IMR-90 (cell line): Measurements from ENCODE around the gene SLC35F3. TPM values are rescaled to one million over a fixed set of nuclear protein-coding genes. Genes with fewer than 3 reads are reported as not detected.

Source experiments
- ATAC-seq: fragments of 200-7000 bp; cut with Tn5 transposase; 2 replicates; pipeline ENCODE4 v1.9.1; 2020; ENCODE audit warnings: low read depth, mild to moderate bottlenecking, moderate library complexity
- BruUV-seq: library from RNA; stranded (reverse); fragments of 400-500 nt; replicated peaks from 2 replicates; lab custom pipeline; 2021; lab: Mats Ljungman, UMichigan
- CTCF ChIA-PET: fragments of 300-600 bp; formaldehyde crosslinking; extraction: SDS; loops from one replicate; lab custom pipeline; 2021; ENCODE audit warnings: antibody characterized with exemption; lab: Yijun Ruan, JAX
- POLR2A ChIA-PET: fragments of 300-600 bp; sonication (Branson Sonifier 250); formaldehyde crosslinking; loops from one replicate; lab custom pipeline; 2022; ENCODE audit warnings: antibody characterized with exemption; ENCODE audit not compliant: unreplicated experiment; lab: Charles Lee
- DNase-seq: peaks from one replicate; pipeline ENCODE4 v3.0.0; 2013
- H2AFZ ChIP-seq: replicated peaks from 2 replicates; pipeline ENCODE3; 2013; ENCODE audit warnings: low read length, mild to moderate bottlenecking; ENCODE audit not compliant: poor library complexity
- H2AK5ac ChIP-seq: 2 replicates; pipeline ENCODE4 v1.6.1; 2013; ENCODE audit warnings: low read depth, low read length, inconsistent platforms
- H2AK9ac ChIP-seq: replicated peaks from 2 replicates; pipeline ENCODE3; 2013; ENCODE audit warnings: mild to moderate bottlenecking, low read depth, low read length, moderate library complexity; ENCODE audit not compliant: poor library complexity
- H2BK120ac ChIP-seq: 2 replicates; pipeline ENCODE4 v1.6.1; 2013; ENCODE audit warnings: low read depth, low read length, inconsistent platforms
- H2BK15ac ChIP-seq: 3 replicates; pipeline ENCODE4 v1.6.1; 2013; ENCODE audit warnings: low read depth, low read length, inconsistent platforms
- H2BK20ac ChIP-seq: 2 replicates; pipeline ENCODE4 v1.6.1; 2013; ENCODE audit warnings: low read depth, mild to moderate bottlenecking, inconsistent platforms, low read length, moderate library complexity
- H2BK5ac ChIP-seq: 2 replicates; pipeline ENCODE4 v1.6.1; 2013; ENCODE audit warnings: mild to moderate bottlenecking, low read depth, low read length, inconsistent platforms; ENCODE audit not compliant: poor library complexity, severe bottlenecking
- H3K14ac ChIP-seq: replicated peaks from 2 replicates; pipeline ENCODE4 v1.6.1; 2013; ENCODE audit warnings: low read depth, low read length, inconsistent platforms
- H3K18ac ChIP-seq: 2 replicates; pipeline ENCODE4 v1.6.1; 2013; ENCODE audit warnings: low read depth, low read length, control low read depth
- H3K23ac ChIP-seq: 2 replicates; pipeline ENCODE4 v1.6.1; 2013; ENCODE audit warnings: low read depth, low read length, inconsistent platforms
- H3K27ac ChIP-seq: 2 replicates; pipeline ENCODE4 v1.5.1; 2013; ENCODE audit warnings: mild to moderate bottlenecking, control low read depth, low read length; ENCODE audit not compliant: insufficient read depth
- H3K27me3 ChIP-seq: 2 replicates; pipeline ENCODE4 v1.6.1; 2013; ENCODE audit warnings: low read length; ENCODE audit not compliant: control insufficient read depth, insufficient read depth
- H3K36me3 ChIP-seq: 2 replicates; pipeline ENCODE4 v1.6.1; 2013; ENCODE audit warnings: low read length, mixed read lengths; ENCODE audit not compliant: control insufficient read depth, insufficient read depth
- H3K4ac ChIP-seq: 2 replicates; pipeline ENCODE4 v1.6.1; 2013; ENCODE audit warnings: low read depth, low read length, inconsistent platforms
- H3K4me1 ChIP-seq: 2 replicates; pipeline ENCODE4 v1.6.1; 2013; ENCODE audit warnings: low read length, mixed read lengths; ENCODE audit not compliant: control insufficient read depth, insufficient read depth
- H3K4me2 ChIP-seq: 2 replicates; pipeline ENCODE4 v1.6.1; 2013; ENCODE audit warnings: low read depth, mild to moderate bottlenecking, control low read depth, low read length, moderate library complexity
- H3K4me3 ChIP-seq: 2 replicates; pipeline ENCODE4 v1.5.1; 2013; ENCODE audit warnings: low read depth, mild to moderate bottlenecking, control low read depth, low read length, moderate library complexity; ENCODE audit not compliant: insufficient read depth
- H3K56ac ChIP-seq: 2 replicates; pipeline ENCODE4 v1.6.1; 2013; ENCODE audit warnings: low read length, inconsistent platforms; ENCODE audit not compliant: insufficient read depth; ENCODE audit errors: extremely low read depth
- H3K79me1 ChIP-seq, 2 experiments: 2 replicates each; pipeline ENCODE4 v1.6.1; 2013; ENCODE audit warnings: low read length in 2 of 2, inconsistent platforms in 1 of 2, low read depth in 1 of 2
- H3K9ac ChIP-seq: 2 replicates; pipeline ENCODE4 v1.6.1; 2013; ENCODE audit warnings: low read depth, low read length, control low read depth
- H3K9me1 ChIP-seq: 2 replicates; pipeline ENCODE4 v1.6.1; 2013; ENCODE audit warnings: low read length, inconsistent platforms; ENCODE audit not compliant: insufficient read depth
- H3K9me3 ChIP-seq: 2 replicates; pipeline ENCODE4 v1.6.1; 2013; ENCODE audit warnings: low read length; ENCODE audit not compliant: control insufficient read depth, insufficient read depth
- H4K20me1 ChIP-seq: 2 replicates; pipeline ENCODE4 v1.6.1; 2013; ENCODE audit warnings: low read length, inconsistent platforms; ENCODE audit not compliant: insufficient read depth
- H4K5ac ChIP-seq: 2 replicates; pipeline ENCODE4 v1.6.1; 2013; ENCODE audit warnings: mild to moderate bottlenecking, low read depth, low read length, control low read depth
- H4K8ac ChIP-seq, 2 experiments: 2 replicates each; pipeline ENCODE4 v1.6.1; 2013; ENCODE audit warnings: low read depth in 2 of 2, low read length in 2 of 2, control low read depth in 1 of 2, inconsistent platforms in 1 of 2
- H4K91ac ChIP-seq: 2 replicates; pipeline ENCODE4 v1.6.1; 2013; ENCODE audit warnings: low read depth, low read length, inconsistent platforms; ENCODE audit not compliant: insufficient read depth
- CEBPB ChIP-seq: IDR thresholded peaks from 2 replicates; pipeline ENCODE4 v1.6.1; 2012; ENCODE audit warnings: low read depth, low read length, improper control_type of control experiment
- CHD1 ChIP-seq: IDR thresholded peaks from 2 replicates; pipeline ENCODE4 v1.6.1; 2012; ENCODE audit warnings: low read depth, low read length, improper control_type of control experiment
- CTCF ChIP-seq: conservative IDR thresholded peaks from 2 replicates; pipeline ENCODE4 v1.5.1; 2012; ENCODE audit warnings: mild to moderate bottlenecking, low read depth, low read length, improper control_type of control experiment
- ELK1 ChIP-seq: fragments of 150-350 bp; IDR thresholded peaks from 2 replicates; pipeline ENCODE4 v1.6.1; 2016; ENCODE audit warnings: low read depth, mild to moderate bottlenecking, low read length, moderate library complexity, borderline replicate concordance
- FOS ChIP-seq: fragments of 150-350 bp; IDR thresholded peaks from 2 replicates; pipeline ENCODE4 v1.6.1; 2016; ENCODE audit warnings: low read depth, low read length
- MAFK ChIP-seq: IDR thresholded peaks from 2 replicates; pipeline ENCODE4 v1.6.1; 2012; ENCODE audit warnings: low read depth, low read length, improper control_type of control experiment
- NFE2L2 ChIP-seq: fragments of 150-350 bp; IDR thresholded peaks from 2 replicates; pipeline ENCODE4 v1.6.1; 2016; ENCODE audit warnings: low read depth, mild to moderate bottlenecking, low read length
- POLR2A ChIP-seq: IDR thresholded peaks from 2 replicates; pipeline ENCODE4 v1.6.1; 2012; ENCODE audit warnings: mild to moderate bottlenecking, low read depth, low read length
- RAD21 ChIP-seq: IDR thresholded peaks from 2 replicates; pipeline ENCODE4 v1.6.1; 2012; ENCODE audit warnings: low read length, improper control_type of control experiment
- SMC3 ChIP-seq: fragments of 150-350 bp; IDR thresholded peaks from 2 replicates; pipeline ENCODE4 v1.6.1; 2016; ENCODE audit warnings: low read depth, mild to moderate bottlenecking, antibody characterized with exemption, low read length, moderate library complexity
- USF2 ChIP-seq: fragments of 150-350 bp; IDR thresholded peaks from 2 replicates; pipeline ENCODE4 v1.6.1; 2017; ENCODE audit warnings: mild to moderate bottlenecking, antibody characterized with exemption, low read length, low read depth
- dilution Hi-C: fragments of 300-500 bp; cut with HindIII; formaldehyde crosslinking; loops from one replicate; pipeline ENCODE4 v1.14.3; 2018; ENCODE audit warnings: low sequenced_read_pairs; ENCODE audit not compliant: unreplicated experiment
- in situ Hi-C: fragments of 300-500 bp; cut with MboI; formaldehyde crosslinking; loops from 3 replicates; pipeline ENCODE4 v1.14.3; 2019; ENCODE audit warnings: low sequenced_read_pairs, inconsistent platforms, mixed read lengths
- intact Hi-C: fragments of 100-400 bp; cut with micrococcal nuclease; formaldehyde crosslinking; loops from 2 replicates; pipeline ENCODE4 v1.10.0; 2022
- polyA plus RNA-seq, 3 experiments: library from polyadenylated mRNA; depleted of rRNA; stranded (reverse); fragments of >200 nt; gene quantifications; 2 replicates each; pipeline ENCODE4 v1.2.3, GENCODE V29; 2012; ENCODE audit warnings: low replicate concordance in 1 of 3
- total RNA-seq: library from RNA; depleted of rRNA; stranded (reverse); fragments of >200 nt; gene quantifications from 2 replicates; pipeline ENCODE4 v1.2.3, GENCODE V29; 2012

SLC35F3 gene
- total and polyA plus RNA-seq, 2 of the 4 experiments (the other 2 are of a cell fraction) = under 0.01 to 0.17 TPM

- no TSS peak for BruUV-seq
- H4K91ac ChIP-seq = no peak overlapping the region
- no peaks in the 10 kb centered on the region for H3K36me3 ChIP-seq
- H4K8ac ChIP-seq = no peak overlapping the region
- no peak overlapping the region for H2AK5ac ChIP-seq
- H3K4me3 ChIP-seq = no peak overlapping the region
- no peak overlapping the region for H3K4me2 ChIP-seq
- H3K18ac ChIP-seq = no peak overlapping the region
- H3K27me3 ChIP-seq = no peaks in the 10 kb centered on the region
- H3K14ac ChIP-seq = no peak overlapping the region
- dilution Hi-C loops = no loop called here
- no peak overlapping the region for H3K27ac ChIP-seq
- H3K56ac ChIP-seq = no peak overlapping the region
- no peaks in the 10 kb centered on the region for H3K4me1 ChIP-seq
- no peaks in the 10 kb centered on the region for H3K9me3 ChIP-seq
- H2BK120ac ChIP-seq = no peak overlapping the region
- POLR2A ChIA-PET = no interaction called here
- no peak overlapping the region for H3K23ac ChIP-seq
- H2BK5ac ChIP-seq = no peak overlapping the region
- no peak for DNase-seq
- no peak overlapping the region for H4K5ac ChIP-seq
- intact Hi-C loops = no loop called here
- in situ Hi-C loops = no loop called here
- TF ChIP-seq POLR2A (no peak), RAD21 (no peak), SMC3 (no peak), ELK1 (no peak), NFE2L2 (no peak), USF2 (no peak), CTCF (no peak), FOS (no peak), MAFK (no peak), CEBPB (no peak), CHD1 (no peak)
- no peak overlapping the region for H2AFZ ChIP-seq
- no peaks in the 10 kb centered on the region for H3K9me1 ChIP-seq
- CTCF ChIA-PET = no interaction called here
- no peak overlapping the region for H2BK20ac ChIP-seq
- H3K79me1 ChIP-seq = no peaks in the 10 kb centered on the region
- H2AK9ac ChIP-seq = no peak overlapping the region
- H3K9ac ChIP-seq = no peak overlapping the region
- H3K4ac ChIP-seq = no peak overlapping the region
- H2BK15ac ChIP-seq = no peak overlapping the region
- ATAC-seq = no peak
- no peaks in the 10 kb centered on the region for H4K20me1 ChIP-seq
These were observed 336.2 kb downstream of the SLC35F3 start for GRCh38 chr1:234240680-234241079.
